Fibroblast of the conjunctiva (primary cell): ENCODE measurements around the gene SLC8A3.
A peak's percentile ranks its signal among the peaks of the same experiment; 100 is the strongest.

Source experiments
- DNase-seq: peaks from one replicate; pipeline ENCODE4 v3.0.0-alpha.2; 2010; ENCODE audit warnings: low read depth

The SLC8A3 gene

DNA sequence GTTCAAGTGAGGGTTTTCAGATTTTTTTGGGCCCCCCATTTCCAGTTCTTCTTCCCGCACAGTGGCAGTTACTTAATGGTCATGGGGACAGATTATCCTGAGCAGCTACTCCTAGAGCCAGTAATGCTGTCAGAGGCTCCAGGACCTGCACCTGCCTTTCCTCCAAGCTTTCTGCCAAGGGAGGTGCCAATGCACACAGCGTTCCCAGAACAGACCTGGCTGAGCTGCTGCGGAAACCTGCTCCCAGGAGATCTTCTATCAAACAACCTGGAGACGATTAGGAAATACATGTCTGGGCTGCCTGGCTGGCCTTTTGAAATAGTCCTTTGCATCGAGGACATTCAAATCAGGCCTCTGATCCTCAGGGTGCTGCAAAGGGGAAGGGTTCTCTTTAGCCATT lies 120.9 kb downstream of the SLC8A3 start:
- DNase-seq: no peak

DNA sequence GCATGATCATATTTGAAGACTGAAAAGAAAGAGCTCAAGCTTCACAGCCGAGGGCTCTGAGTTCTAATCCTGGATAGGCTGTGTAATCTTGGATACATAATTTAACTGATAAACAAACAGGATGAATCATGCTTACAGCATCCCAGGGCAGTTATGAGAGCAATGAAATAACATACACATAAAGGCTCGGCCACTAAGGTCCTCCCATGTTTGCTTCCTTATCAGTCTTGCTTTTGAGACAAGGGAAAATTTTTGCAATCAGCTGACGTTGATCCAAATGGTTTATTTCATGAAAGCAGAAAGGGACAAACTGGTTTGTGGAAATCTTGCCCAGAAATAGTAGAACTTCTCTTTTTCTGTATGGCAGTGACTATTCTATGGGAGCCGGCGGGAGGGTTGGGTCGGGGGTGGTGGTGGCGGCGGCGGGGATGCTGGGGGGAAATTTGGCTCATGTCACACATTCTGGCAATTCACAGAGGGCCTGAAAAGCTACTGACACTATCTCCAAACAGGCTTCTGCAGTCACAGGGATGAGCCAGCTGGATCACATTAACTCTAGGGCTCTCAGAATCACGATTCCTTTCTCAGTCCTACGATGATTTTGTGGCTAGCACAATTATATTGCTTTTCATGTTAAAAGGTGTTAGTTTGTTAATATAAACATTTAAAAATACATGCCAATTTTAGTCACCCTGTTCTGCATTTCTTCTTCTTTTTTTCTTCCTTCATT lies 124.5 kb downstream of the SLC8A3 start:
- DNase-seq: no peak

DNA sequence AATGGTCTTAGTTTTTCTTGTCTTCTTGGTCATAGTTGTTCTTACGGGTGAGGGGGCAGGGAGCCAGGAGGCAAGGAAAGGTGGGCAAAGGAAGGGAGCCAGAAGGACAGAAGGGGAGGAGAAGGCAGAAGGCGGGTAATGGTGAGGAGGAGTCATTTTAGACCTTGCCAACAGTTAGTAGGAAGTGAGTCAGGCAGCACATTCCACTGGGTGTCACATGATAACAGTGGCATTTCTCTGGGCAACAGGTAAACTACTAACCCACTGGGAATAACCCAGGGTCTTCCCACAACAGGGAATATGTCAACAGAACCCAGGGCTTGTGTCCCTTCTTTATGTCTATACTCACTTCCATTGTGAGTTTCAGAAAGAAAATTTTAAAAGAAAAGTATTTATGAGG lies 127.6 kb downstream of the SLC8A3 start:
- no peak for DNase-seq

DNA sequence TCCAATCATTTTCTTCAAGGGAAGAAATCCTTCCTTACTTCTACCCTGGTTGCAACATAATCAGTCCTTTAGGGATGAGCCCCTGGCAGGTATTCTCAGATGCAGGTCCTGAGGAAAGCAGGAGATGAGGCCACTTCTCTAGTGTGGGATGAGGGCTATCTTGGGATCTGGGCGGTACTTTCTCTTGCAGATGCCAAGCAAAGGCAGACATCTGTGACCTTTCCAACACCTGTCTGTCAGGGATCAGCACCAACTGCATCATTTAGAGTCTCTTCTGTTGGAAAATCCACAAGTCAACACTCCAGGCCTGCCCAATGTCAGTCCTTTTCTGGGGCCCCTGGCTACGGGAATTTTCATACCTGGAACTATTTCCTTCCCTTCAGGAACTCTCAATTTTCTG lies 129.2 kb downstream of the SLC8A3 start:
- DNase-seq: no peak

DNA sequence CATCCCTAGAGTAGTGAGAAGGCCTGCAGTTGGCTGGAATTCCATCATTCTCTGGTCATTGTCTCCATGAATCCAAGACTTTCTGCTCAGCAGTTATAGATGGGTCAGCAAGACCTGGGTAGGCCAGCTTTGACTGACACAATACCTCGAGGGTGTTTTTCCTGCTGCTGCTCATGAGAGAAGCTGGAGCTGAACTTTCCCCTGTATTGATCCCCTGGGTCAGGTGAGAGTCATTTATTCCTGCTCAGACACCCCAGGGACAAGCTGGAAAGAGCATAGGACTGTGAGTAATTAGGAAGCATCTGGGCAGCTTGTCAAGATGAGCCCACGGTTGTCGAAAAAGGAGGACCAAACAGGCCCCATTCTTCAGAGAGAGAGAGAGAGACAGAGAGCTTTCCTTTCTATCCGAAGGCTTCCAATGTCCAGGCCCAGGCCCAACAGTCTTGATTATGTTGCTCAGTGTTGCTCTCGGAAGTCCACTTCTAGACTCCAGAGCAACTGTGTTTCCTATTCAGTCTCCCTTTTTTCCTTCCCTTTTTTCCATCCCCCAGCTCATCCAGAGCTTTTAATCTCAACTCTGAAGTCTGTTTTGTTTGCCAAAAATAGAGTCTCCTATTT lies 131.1 kb downstream of the SLC8A3 start:
- DNase-seq: no peak

DNA sequence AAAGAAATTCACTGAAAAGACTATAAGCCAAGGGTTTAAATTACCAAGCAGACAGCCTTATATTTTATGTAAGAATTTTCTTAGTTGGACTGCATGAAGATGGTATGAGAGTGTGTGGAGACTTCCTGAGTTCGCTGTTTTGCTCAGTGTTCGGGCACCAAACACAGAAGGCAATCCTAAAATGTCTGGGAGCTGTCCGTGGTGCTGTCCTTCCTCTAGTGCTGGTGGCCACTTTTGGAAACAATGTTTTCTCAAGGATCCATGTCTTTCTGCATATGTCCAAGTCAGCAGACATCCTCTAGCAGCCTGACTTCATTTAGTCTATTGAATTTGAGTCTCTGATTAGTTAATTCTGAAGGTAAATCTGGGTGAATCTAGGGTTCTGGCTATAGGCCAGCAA lies 135.8 kb downstream of the SLC8A3 start:
- DNase-seq: no peak

DNA sequence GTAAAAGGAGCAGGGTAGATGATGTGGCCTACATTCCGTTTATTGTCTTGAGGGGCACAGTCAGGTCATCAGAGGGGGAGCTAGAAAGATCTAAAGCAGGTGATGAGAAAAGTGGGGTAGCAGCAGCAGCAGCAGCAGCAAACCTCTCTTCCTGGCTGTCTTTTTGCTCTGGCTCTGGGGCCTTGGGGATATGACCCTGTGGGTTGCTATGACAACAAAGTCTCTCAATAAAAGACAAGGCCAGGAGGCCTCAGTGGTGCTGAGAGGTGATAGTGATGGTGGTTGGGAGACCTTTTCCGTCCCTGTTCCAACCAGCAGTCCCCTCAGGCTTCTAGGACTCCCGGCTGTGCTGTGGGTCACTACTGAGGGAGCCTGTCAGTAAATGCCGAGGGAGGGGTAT lies 138.6 kb downstream of the SLC8A3 start:
- DNase-seq: no peak

DNA sequence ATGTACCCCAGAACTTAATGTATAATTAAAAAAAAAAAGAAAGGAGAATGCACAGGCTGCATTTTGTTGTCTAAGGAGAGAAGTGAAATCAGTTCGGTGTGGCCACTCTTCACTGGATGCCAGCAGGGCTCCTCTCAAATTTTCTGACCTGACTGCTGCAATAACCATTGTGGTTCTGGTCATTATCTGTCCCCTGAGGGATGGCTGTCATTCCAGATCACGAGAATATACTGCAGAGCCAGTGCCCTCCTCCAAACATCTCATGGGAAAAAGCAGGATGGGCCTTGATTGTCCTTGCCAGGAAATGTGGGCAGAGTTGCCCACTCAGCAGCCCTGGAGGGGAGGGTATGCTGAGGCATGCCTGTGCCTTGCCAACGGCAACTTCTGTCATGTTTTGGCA lies 139.1 kb downstream of the SLC8A3 start:
- no peak for DNase-seq

DNA sequence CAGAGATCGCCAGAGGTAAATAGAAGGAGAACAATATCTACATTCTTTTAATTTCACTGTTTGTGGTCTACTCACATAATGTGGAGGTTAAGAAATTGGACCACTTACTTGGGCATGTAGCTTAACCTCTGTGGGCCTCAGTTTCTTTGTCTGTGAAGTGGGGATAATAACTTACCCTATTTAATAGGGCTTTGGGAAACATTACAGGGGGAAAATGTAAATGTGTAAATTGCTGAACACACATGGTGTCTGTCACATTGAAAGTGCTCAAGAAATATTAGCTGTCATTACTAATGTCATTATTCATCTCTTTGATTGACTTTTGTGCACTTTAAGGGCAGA lies 140.5 kb downstream of the SLC8A3 start:
- no peak for DNase-seq

DNA sequence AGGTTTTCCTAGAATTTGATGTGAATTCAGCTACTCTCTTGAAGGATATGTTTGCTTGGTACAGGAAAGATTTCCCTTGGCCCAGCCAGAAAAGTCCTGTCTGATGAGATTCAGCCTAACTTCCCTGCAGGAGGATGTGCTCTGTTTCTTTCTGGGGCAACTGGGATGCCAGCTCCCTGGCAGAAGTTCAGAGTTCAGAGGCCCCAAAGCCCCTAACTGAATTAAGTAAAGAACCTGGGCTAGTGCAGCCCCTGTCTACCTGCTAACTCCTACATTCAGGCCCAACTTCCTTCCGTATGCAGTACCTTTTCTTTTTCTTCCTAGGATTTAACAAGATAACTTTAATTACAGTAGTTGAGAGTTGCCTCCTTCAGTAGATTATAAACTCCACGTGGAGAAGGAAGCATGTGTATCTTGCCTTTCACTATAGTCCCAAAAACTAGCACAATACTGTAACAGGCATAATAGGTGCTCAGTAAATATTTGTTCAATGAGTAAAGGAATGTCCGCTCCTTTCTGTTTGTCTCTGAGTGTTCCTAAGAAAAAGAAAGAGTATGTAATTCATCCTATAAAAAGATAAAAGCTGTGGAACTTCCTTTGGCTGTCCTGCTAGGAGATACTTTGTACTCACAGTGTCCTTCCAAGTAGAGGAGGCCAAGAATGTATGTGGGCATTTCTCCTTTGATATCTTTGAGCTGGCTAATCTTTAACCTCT lies 141.0 kb downstream of the SLC8A3 start:
- DNase-seq: no peak

DNA sequence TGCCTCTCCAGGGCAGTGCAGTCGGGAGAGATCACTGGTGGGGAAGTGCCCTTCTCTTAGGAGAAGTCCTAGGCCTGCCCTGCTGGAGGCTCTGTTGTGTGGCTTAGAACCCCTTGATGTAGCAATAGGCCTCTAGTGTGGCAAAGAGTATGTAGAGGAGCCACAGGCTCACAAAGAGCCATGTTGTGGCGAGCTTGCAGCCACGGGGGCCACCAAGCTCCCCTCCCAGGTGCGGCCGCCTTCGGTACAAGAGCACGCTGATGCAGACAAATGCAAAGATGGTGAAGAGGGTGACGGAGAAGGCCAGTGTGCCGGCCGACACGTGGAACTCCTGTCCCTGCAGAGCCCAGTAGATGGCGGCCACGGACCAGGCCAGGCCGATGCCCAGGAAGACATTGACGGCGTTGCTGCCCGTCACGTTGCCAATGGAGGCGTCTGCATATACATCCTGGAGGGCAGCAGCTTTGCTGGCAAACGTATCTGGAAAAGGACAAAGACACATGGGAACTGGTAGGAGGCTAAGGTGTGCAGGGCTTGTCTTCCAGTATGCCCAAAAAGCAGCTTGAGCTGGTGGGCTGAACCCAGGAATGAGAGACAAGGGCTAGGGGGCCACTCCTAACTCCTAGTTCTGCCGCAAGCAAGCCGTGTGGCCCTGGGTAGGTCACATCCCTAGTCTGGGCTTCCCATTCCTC lies 142.8 kb downstream of the SLC8A3 start:
- peak; percentile 24 for DNase-seq

DNA sequence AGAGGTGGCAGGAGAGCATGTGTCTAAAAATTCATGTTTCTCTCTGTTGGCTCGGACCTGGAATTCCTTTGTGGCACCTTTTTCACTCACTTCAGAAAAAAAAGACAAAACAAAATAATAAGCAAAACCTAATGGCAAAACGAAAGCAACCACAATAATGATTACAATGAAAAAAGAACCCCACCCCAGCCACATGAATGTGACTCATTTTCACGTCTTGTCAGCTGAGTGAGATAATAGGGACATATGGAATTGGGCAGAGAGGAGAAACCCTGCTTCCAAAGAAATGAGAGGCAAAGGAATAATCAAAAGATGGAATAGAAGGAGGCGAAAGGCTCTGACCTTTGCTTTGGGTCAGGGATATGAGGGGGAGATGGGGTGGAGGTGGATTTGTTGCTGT lies 143.4 kb downstream of the SLC8A3 start:
- DNase-seq: no peak

DNA sequence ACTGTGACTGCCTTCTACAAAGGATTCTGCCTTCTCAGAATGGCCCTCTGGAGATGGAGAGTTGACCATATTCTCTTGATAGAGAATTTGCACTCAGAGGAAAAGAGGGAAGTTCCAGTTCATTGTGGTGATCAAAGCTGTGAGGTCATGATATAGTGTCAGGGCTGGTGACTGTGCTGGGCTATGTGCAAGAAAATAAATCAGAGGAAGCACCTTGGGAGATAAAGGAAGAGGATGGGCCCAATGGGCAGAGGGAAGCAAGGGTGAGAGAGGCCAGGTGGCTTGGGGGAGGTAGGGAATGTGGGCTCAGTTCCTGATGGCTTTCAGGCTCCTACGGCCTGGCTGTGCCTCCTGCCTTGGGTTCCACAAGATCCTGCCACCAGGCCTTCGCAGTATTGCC lies 145.8 kb downstream of the SLC8A3 start:
- DNase-seq: no peak

DNA sequence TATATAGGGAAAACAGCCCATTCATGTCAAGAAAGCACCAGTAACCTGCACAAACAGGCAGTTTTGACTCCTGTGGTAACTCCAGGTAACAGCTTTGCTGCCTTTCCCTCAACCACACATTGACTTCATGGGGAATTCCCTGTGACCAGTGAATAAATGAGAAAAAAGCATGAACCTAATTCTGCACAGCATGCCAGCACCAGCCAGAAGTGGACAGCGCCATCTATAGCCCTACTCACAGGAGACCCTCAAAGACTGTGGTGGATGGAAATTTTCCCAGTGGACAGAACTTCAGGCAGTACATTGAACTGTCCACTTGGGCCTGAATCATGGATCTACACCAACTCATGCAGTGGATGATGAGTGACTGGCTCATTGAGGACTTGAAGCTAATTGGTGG lies 152.1 kb downstream of the SLC8A3 start:
- no peak for DNase-seq

DNA sequence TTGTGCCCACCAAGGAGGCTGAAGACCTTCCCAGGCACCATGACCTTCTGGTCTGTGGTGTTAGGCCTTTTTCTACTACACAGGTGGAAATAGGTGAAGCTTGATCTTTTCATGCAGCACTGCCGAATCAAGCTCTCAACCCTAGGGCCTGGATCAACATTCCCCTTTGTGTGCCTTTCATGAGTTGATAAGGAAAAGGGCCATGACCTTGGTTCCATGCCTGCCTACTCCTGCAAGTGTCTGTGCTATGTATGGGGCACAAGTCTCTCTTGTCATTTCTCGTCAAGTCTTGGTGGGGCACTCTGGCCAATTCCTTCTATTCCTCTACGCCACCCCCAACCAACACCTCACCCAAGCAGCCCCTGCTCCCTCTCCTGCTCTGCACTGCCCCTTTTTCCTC lies 154.5 kb downstream of the SLC8A3 start:
- DNase-seq: no peak

DNA sequence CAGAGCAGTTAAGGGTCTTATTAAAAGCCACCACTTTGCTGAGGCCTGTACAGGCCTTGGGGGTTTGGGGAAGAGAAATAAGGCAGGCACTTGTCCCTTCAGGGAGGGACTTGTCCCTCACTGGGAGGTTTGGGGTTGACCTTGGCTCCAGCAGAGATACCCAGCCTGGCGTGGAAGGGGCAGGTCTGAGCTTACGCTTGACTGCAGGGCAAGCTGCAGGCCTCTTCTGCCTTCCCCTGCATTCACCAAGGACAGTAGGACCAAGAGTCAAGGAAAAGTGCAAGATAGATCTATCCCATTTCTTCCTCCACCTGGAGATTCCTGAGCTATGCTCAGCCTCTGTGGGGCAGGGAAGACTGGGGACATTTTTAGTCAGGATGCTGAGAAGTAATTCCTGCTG lies 155.2 kb downstream of the SLC8A3 start:
- DNase-seq: no peak

DNA sequence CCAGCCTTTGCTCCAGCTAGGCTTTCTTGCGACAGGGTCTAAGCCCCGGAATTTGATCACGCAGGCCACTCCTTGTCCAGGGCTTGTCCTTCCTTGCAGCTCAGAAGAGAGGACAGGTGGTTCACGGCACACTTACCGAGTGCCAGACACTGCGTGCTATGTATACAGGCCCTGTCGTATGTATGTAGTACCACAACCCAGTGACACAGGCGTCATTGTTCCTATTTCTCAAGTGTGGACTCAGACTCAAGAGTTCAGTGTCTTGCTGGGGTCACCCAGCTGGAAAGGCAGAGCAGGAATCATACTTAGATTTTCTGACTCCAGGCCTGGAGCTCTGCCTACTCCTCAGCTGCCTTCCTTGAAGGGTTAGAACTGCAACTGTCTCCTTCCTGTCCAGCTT lies 155.6 kb downstream of the SLC8A3 start:
- DNase-seq: no peak

DNA sequence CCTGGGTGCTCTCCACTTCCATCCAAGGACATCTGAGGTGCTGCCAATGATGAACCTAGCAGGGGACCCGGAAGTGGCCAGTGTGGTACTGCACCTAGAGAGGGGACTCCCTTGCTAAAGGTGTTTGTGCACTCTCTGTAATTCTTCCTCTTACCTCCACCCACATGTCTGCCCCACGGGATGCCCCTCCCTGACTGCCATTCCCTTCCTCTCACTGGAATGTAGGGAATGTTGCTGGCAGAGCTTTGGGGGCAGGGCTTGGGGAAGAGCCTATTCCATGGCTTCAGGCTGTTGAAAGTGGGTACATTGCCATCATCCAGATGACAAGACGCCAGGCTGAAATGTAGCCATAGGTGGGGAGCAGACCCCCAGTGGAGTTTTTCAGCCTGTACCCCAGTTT lies 156.3 kb downstream of the SLC8A3 start:
- no peak for DNase-seq

DNA sequence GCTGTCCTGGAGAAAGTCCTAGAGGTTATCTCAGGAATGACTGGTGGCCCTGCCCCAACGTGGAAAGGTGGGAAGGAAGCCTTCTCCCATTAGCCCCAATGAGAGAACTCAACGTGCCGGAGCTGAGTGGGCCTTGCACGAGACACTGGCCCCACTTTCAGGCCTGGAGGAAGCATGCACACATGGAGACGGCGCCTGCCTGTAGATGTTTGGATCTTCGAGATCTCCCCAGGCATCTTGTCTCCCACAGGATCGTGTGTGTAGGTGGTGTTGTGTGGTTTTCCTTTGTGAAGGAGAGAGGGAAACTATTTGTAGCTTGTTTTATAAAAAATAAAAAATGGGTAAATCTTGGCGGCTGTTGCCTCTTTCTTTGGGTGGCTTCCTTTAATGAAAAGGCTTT lies 156.7 kb downstream of the SLC8A3 start:
- no peak for DNase-seq

DNA sequence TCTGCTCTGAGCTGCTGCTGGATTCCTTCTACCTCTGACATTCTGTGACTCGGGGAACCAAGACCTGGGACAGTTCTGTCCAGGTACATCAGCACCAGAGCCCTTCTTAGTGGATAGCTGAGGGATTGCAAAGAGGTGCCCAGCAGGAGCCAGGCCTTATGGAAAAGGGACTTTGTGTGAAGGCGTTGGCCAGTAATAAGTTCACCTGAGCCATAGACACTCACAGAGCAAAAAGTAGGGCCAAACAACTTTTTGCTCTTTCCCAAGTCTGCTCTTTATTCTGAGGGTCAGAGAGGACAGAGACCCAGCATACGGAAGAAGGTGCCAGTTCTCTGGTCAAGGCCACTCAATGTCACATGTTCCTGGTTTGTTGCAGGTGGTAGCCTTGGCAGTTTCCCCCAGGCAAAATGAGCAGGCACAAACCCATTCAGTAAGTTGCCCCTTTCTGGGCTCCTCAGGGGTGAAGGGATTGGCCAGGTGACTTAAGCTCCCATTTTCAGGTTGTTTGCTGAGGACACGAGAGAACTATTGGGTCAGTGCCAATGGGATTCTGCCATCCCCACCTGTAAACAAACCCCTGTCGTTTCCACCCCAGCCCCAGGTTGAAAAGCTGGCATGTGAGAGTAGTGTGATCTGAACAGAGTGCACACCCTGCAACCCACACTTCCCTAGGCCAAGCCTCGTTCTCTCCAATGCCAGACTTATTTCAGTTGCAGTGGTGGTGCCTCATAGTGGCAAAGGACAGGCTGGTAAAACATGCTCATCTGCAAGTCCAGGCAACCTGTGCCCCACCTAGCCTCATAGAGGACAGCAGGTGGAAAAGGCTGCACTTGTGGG lies 159.2 kb downstream of the SLC8A3 start:
- no peak for DNase-seq

DNA sequence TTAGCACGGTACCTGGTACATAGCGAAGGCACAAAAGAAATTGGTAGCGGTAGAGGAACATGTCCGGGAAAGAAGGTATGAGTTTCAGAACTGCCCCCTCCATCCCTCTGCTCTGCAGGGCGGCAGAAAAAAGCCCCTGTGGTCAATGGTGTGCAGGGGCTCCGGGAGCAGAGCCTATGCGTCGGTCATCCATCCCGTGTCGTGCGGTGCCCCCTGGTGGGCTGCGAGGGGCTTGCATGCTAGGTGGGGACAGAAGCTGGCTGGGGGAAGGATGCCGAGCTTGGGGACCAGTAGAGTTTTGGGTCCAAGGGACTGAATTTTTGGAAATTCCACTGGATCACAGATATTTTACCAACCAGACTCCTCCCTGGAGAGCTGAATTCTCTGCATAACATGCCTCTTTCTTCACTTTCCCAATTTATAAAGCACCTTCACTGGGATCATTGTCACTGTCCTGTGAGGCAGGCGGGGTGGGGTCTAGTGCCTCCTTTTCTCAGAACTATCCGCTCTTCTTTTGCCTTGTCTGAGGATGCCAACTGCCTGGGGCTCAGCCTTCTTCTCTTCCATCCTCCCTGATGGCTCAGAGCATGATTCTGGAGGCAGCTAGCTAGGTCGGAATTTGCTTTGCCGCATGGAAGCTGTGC lies 160.8 kb downstream of the SLC8A3 start:
- no peak for DNase-seq

DNA sequence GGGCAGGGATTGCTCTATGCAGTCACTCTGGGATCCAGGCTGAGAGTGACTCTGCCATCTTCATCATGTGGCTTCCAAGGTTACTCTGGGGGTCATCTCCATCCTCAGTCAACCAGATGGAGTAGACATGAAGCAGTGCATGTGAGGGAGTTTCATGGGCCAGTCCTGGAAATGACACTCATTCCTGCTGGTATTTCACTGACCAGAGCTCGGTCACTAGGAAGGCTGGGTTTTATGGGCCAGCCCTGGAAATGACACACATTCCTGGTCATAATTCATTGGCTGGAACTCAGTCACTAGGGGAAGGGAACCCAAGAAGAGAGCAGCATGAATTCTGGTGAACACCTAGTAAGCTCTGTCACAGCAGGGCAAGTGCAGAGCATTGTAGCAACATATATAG lies 164.9 kb downstream of the SLC8A3 start:
- no peak for DNase-seq
